GM12878 (cell line): ENCODE data around the gene BUB1. TPM values are rescaled to one million over a fixed set of nuclear protein-coding genes. Genes with fewer than 3 reads are reported as not detected.

Experiments
- BACH1 ChIP-seq: fragments of 450-650 bp; IDR thresholded peaks from 2 replicates; pipeline ENCODE4 v1.6.1; 2017; ENCODE audit warnings: mild to moderate bottlenecking, borderline replicate concordance
- BMI1 ChIP-seq: fragments of 450-650 bp; IDR thresholded peaks from 2 replicates; pipeline ENCODE4 v1.6.1; 2016; ENCODE audit warnings: mild to moderate bottlenecking, moderate library complexity, borderline replicate concordance
- CBX3 ChIP-seq: fragments of 200-600 bp; sonication (generic); IDR thresholded peaks from 2 replicates; pipeline ENCODE4 v1.6.1; 2016; ENCODE audit warnings: low read depth, borderline replicate concordance
- CHD1 ChIP-seq: IDR thresholded peaks from 2 replicates; pipeline ENCODE4 v1.6.1; 2012; ENCODE audit warnings: low read depth, low read length, improper control_type of control experiment
- CREB1 ChIP-seq: IDR thresholded peaks from 2 replicates; pipeline ENCODE4 v1.6.1; 2012; ENCODE audit warnings: low read depth, mild to moderate bottlenecking, inconsistent platforms
- CUX1 ChIP-seq: IDR thresholded peaks from 2 replicates; pipeline ENCODE4 v1.6.1; 2012; ENCODE audit warnings: improper control_type of control experiment, low read depth, low read length; ENCODE audit not compliant: insufficient replicate concordance
- KLF5 ChIP-seq: fragments of 450-650 bp; IDR thresholded peaks from 2 replicates; pipeline ENCODE4 v1.6.1; 2014; ENCODE audit warnings: mild to moderate bottlenecking; ENCODE audit not compliant: partially characterized antibody
- MAX ChIP-seq: IDR thresholded peaks from 2 replicates; pipeline ENCODE4 v1.6.1; 2012; ENCODE audit warnings: low read depth, low read length, improper control_type of control experiment
- MLLT1 ChIP-seq: fragments of 450-650 bp; IDR thresholded peaks from 2 replicates; pipeline ENCODE4 v1.6.1; 2016; ENCODE audit warnings: mild to moderate bottlenecking
- PML ChIP-seq: IDR thresholded peaks from 2 replicates; pipeline ENCODE4 v1.6.1; 2012; ENCODE audit warnings: low read length, inconsistent platforms
- RAD21 ChIP-seq: IDR thresholded peaks from 2 replicates; pipeline ENCODE4 v1.6.1; 2011; ENCODE audit warnings: mild to moderate bottlenecking, low read depth, low read length, moderate library complexity; ENCODE audit not compliant: insufficient read depth
- RB1 ChIP-seq: fragments of 450-650 bp; formaldehyde crosslinking; IDR thresholded peaks from 2 replicates; pipeline ENCODE4 v1.6.1; 2017; ENCODE audit warnings: mild to moderate bottlenecking, borderline replicate concordance
- RELB ChIP-seq: fragments of 450-650 bp; IDR thresholded peaks from 2 replicates; pipeline ENCODE4 v1.6.1; 2017; ENCODE audit warnings: low read depth, mild to moderate bottlenecking, moderate library complexity
- RUNX3 ChIP-seq: IDR thresholded peaks from 2 replicates; pipeline ENCODE4 v1.6.1; 2012; ENCODE audit warnings: low read length, inconsistent platforms
- SMAD1 ChIP-seq: fragments of 450-650 bp; IDR thresholded peaks from 2 replicates; pipeline ENCODE4 v1.6.1; 2018; ENCODE audit warnings: mild to moderate bottlenecking, low read depth; ENCODE audit not compliant: partially characterized antibody
- SMC3 ChIP-seq: IDR thresholded peaks from 2 replicates; pipeline ENCODE4 v1.6.1; 2011; ENCODE audit warnings: low read length, improper control_type of control experiment, borderline replicate concordance
- ZBED1 ChIP-seq: IDR thresholded peaks from 2 replicates; pipeline ENCODE4 v1.6.1; 2016; ENCODE audit warnings: borderline replicate concordance
- ZNF384 ChIP-seq: IDR thresholded peaks from 2 replicates; pipeline ENCODE4 v1.6.1; 2012; ENCODE audit warnings: low read depth, mild to moderate bottlenecking, low read length, improper control_type of control experiment, borderline replicate concordance
- polyA plus RNA-seq, 11 experiments: library from polyadenylated mRNA; depleted of rRNA in 4 of 11; unstranded in 6 of 11; stranded (reverse) in 5 of 11; fragments of >200 nt; fragmentation: Nextera tagmentation in 4 of 11; fragmentation: Illumina TruSeq in 1 of 11; extraction: Ambion mirVana in 4 of 11; extraction: Trizol in 1 of 11; gene quantifications; 1 replicate in 1 of 11; 2 replicates in 10 of 11; pipeline versions ENCODE4 v1.2.1 to v1.2.3, GENCODE V29; 2011 to 2016; ENCODE audit warnings: inconsistent platforms in 2 of 11, missing spikeins in 2 of 11, low read depth in 1 of 11
- total RNA-seq, 4 experiments: library from RNA; depleted of rRNA in 3 of 4; stranded (reverse); fragments of >200 nt in 3 of 4; fragmentation: Illumina TruSeq in 1 of 4; extraction: Trizol in 1 of 4; gene quantifications; 2 replicates each; pipeline versions ENCODE4 v1.2.1 to v1.2.3, GENCODE V29; 2013 to 2021
- TF ChIP-seq, protein P1 (sequence below): fragments of 450-650 bp; IDR thresholded peaks from 2 replicates; pipeline ENCODE4 v1.6.1; 2017; ENCODE audit warnings: mild to moderate bottlenecking

Gene BUB1
- total and polyA plus RNA-seq, 10 of the 15 experiments (the other 5 are each of a cell fraction or from before 2014, with no cell fraction given), result 52.4 to 142 (median 88.9) TPM

- TF ChIP-seq CUX1, result no peak
- no peak for TF ChIP-seq CHD1
- no peak for TF ChIP-seq BMI1
- no peak for TF ChIP-seq RAD21
- peak; percentile 91 for TF ChIP-seq RUNX3
- TF ChIP-seq CREB1, result 0 out of 2 replicates have a peak, but pooled peaks have one; percentile 8
- TF ChIP-seq, protein P1, sequence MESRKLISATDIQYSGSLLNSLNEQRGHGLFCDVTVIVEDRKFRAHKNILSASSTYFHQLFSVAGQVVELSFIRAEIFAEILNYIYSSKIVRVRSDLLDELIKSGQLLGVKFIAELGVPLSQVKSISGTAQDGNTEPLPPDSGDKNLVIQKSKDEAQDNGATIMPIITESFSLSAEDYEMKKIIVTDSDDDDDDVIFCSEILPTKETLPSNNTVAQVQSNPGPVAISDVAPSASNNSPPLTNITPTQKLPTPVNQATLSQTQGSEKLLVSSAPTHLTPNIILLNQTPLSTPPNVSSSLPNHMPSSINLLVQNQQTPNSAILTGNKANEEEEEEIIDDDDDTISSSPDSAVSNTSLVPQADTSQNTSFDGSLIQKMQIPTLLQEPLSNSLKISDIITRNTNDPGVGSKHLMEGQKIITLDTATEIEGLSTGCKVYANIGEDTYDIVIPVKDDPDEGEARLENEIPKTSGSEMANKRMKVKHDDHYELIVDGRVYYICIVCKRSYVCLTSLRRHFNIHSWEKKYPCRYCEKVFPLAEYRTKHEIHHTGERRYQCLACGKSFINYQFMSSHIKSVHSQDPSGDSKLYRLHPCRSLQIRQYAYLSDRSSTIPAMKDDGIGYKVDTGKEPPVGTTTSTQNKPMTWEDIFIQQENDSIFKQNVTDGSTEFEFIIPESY, result no peak
- peak; percentile 63; the same call in 1 of the 2 replicates for TF ChIP-seq MAX
- TF ChIP-seq MLLT1, result peak; percentile 77; the same call in 1 of the 2 replicates
- peak; percentile 72; the same call in 1 of the 2 replicates for TF ChIP-seq PML
- TF ChIP-seq SMAD1, result peak; percentile 22
- TF ChIP-seq ZBED1, result peak; percentile 41; the same call in 1 of the 2 replicates
- no peak for TF ChIP-seq ZNF384
- TF ChIP-seq KLF5, result no peak
- TF ChIP-seq RB1, result no peak
- TF ChIP-seq SMC3, result no peak
- TF ChIP-seq CBX3, result no peak
- TF ChIP-seq RELB, result peak; percentile 88
- TF ChIP-seq BACH1, result peak; percentile 5; the same call in 1 of the 2 replicates
Measured at GRCh38 chr2:110677530-110678456, at the start of gene BUB1 (continued).
